Activated CD4-positive, alpha-beta T cell treated with anti-CD3 and anti-CD28 coated beads for 4 hours (primary cell): ENCODE measurements around the gene PTPRN2.
"Not testable (repeated sequence)": the region's sequence is repeated elsewhere in the genome, so short reads cannot be mapped to it uniquely, and the experiment has no call there.

Experiments used
- DNase-seq, 2 donors: peaks; one replicate each; pipeline ENCODE4 v3.0.0-alpha.2; 2020

The PTPRN2 gene

DNA sequence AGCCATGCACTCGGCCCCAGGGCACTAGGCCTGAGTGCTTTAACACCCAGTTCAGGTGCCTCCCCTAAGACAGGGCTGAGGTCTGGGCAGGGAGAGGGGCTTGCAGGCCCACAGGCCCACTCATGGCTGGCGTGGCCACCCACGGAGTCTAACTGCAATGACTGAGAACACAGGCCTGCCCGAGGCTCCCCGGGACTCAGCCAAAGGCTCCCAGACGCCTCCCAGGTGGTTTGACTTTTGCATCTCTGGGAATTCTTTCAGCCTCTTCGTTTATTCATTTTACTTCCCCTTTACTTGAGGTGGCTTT is 37.3 kb downstream of the PTPRN2 start:
- no peak for DNase-seq

- no peak for DNase-seq
Measured at GRCh38 chr7:158549616-158550393, 37.8 kb downstream of the PTPRN2 start.

DNA sequence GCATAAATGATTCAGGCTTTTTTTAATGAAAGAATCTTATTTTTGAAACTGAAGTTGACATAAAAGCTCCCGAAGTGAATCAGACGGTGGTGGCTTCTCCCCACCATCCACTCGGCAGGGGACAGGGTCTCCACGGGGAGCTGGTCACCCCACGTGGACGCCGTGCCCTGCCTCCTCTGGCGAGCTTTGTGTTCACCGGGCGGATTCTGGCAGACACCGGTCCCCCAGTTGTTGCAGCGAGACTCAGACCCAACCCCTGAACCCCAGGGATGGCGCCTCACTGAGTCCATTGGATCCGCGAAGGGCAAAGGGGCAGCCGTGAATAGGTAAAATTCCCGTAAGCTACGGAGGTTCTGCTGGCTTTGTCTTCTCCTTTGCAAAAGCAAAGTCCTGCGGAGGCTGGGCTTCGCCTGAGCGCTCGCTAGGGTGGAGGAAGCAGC is 38.4 kb downstream of the PTPRN2 start:
- DNase-seq: no peak

GRCh38 chr7:158548726-158549125 is 38.9 kb downstream of the PTPRN2 start:
- no peak for DNase-seq

GRCh38 chr7:158547817-158548216 is 39.8 kb downstream of the PTPRN2 start:
- no peak for DNase-seq

- DNase-seq: no peak
Measured at GRCh38 chr7:158546626-158547025, 41.0 kb downstream of the PTPRN2 start.

DNA sequence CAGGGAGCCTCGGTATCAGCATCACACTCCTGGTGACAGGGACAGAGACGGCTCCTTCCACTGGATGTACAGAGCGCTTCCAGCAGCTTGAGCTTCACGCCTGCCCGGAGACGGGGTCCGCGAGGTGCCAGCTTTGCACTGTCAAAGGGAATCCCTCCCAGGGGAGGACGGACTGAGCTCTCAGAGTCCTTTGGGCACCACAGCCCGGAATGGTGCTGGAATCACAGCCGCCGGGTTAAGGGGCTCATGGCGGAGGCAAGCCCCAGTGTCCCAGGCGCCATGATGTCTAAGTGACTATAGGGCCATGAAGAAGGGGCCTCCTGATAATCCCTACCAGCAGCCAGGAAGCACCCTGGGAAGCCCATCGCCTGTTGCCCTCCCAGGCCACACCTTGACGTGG is 41.4 kb downstream of the PTPRN2 start:
- no peak for DNase-seq

- DNase-seq: no peak
Measured at GRCh38 chr7:158544708-158545107, 42.9 kb downstream of the PTPRN2 start.

DNA sequence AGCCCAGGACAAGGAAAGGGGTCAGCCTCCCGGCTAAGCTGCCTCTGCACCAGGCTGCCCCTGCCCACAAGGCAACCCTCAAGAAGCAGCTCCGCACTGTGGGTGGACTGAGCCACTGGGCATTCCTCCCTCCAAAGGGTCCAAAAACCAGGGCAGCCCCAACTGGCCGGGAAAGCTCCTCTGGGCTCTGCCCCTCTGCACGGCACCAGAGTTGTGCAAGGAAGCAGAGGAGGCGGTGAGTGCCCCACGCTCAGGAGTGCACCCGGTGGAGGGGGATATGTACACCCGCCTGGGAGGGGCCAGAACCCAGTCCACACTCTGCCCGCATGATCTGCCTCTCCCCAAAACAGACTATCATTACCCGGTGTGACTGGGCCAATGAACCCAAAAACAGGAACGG is 43.8 kb downstream of the PTPRN2 start:
- no peak for DNase-seq

- no peak for DNase-seq
Measured at GRCh38 chr7:158542651-158543566, 44.7 kb downstream of the PTPRN2 start.

DNA sequence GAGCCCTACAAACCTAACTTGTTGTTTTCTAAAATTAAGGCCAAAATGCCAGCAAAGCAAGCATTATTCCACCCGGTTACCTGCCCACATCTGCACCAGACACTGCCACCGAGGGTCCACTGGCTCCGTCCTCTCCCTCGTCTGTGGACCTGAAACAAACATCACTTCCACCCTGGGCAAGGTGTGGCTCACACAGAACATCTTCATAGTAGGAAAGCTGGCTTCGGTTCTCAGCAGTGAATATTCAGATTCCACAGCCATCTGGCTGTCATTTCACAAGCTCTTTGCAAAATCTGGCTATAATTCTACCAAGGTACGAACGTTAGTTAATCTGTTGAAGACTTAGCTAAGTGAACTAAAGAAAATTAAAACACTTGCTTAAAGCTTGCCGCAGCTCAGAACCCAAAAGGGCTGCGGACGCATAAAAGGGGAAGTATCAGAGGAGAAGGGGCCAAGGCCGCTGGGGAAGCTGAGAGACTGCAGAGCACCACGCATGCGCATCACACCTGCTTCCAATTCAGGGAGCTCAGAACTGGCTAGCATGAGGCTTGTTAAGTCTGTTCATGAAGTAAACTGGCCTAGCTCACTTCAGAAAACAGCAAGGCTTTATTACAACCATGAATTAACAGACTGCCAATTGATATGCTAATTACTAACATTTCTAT is 46.1 kb downstream of the PTPRN2 start:
- no peak for DNase-seq

DNA sequence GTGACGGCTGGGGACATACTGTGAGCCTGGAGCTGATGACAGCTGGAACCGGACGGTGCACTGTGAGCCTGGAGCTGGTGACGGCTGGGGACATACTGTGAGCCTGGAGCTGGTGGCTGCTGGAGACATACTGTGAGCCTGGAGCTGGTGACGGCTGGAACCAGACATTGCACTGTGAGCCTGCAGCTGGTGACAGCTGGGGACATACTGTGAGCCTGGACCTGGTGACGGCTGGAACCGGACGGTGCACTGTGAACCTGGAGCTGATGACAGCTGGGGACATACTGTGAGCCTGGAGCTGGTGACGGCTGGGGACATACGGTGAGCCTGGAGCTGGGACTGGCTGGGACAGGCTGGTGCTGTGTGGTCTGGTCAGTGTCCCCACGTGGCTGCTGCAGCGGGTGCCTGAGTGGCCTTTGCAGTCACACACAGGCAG is 47.9 kb downstream of the PTPRN2 start:
- no peak for DNase-seq

- DNase-seq: no peak
Measured at GRCh38 chr7:158538156-158538946, 49.3 kb downstream of the PTPRN2 start.

GRCh38 chr7:158537516-158537882 is 50.1 kb downstream of the PTPRN2 start:
- DNase-seq: no peak

DNA sequence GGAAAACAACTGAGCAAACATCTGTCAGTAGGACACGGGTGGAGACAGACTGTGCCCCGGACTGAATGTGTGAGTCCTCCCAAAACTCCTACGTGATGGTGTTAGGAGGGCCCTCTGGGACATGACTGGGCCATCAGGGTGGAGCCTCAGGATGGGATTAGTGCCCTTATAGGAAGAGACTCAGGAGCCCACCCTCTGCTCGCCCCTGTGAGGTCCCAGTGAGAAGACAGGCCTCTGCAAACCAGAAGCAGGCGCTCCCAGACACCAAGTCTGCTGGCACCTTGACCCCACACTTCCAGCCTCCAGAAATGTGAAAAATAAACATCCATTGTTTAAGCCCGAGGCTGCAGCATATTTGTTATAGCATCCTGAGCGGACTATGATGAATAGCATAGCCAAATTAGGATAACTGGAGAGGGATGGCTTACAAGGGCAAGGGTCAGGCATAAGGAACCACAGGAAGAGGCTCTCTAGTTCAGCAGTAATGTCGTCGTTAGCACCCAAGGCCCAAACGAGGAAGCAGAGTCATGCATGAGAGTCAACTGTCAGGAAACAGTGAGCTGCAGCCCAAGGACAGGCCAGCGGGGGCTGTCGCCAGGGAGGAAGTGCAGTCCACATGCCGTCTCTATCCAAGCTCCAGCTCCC is 50.6 kb downstream of the PTPRN2 start:
- DNase-seq: no peak

DNA sequence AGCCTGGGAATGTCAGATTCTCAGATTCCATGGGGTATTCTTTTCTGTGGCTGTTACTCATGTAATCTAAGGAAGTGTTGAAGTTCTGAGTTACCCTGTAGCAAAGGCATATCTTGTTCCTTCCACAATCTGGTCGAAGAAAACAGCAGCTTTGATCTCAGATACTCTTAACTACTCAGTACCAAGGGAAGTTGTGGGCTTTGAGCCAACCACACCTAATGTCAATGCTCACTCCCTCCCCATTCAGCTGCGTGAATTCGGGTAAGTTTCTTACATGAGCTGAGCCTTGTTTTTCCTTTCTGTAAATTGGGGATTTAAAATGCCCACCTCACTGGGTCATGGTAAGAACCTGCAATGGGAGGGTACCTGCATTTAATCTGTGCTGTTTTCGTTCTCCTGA is 52.5 kb downstream of the PTPRN2 start:
- no peak for DNase-seq

GRCh38 chr7:158534598-158534997 is 53.0 kb downstream of the PTPRN2 start:
- DNase-seq: no peak

DNA sequence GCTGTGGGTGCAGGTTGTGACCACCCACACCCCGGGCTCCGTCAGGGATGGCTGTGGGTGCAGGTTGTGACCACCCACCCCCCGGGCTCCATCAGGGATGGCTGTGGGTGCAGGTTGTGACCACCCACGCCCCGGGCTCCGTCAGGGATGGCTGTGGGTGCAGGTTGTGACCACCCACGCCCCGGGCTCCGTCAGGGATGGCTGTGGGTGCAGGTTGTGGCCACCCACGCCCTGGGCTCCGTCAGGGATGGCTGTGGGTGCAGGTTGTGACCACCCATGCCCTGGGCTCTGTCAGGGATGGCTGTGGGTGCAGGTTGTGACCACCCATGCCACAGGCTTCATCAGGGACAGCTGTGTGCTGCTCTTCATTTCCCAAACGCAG is 53.5 kb downstream of the PTPRN2 start:
- not testable (repeated sequence) for DNase-seq

DNA sequence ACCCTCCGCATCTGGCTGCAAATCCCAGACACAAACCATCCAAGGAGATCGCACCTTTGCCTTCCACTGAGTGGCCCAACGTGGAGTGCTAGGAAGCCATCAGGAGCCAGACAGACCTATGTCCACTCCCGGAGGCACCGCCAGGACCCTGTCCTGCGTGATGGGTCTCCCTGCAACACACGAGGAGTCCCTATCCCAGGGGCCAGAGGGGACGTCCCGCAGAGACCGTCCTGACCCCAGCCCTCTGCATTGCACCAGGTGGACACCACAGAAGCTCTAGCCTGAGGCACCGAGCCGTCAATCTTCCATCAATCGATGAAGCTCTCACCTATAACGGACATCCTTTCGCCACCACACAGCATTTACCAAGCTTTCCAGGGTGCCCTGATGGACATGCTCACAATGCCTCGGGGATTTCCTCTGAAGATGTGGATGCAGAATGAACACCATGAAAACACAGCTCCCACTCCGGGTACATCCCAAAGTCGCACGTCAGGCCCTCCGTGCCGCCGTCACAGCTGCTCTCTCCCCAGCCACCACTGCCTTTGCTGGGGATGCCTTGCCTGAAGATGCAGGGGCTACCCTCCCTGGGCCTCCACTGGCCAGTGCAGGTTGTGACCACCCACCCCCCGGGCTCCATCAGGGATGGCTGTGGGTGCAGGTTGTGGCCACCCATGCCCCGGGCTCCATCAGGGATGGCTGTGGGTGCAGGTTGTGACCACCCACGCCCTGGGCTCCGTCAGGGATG is 54.1 kb downstream of the PTPRN2 start:
- DNase-seq: no peak

DNA sequence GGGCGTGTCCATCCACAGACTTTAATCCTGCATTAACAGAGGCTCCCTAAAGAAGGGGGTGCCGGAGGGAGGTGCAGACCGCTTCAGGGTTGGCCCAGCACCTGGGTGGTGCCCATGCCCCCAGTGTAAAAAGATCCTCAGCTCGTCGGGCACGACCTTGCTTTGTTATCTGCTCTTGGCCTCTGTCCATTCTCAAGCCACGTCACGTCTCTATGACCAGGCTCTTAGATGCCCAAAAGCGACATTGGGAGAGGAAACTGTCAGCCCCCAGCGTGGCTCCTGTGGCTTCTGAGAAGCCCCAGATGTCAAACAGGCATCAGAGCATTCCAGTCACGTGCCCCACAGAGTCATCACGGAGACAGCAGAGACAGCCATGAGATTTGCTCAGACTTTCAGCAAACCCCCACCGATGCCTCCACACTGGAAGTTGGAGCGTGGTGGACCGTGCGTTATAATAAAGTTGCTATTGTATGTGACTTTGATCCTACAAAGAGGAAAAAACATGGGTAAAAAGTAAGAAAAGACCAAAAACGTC is 55.5 kb downstream of the PTPRN2 start:
- no peak for DNase-seq

- DNase-seq: no peak
Measured at GRCh38 chr7:158531661-158532060, 56.0 kb downstream of the PTPRN2 start.
